ENCODE measurements around the gene PARVA. TPM values are rescaled to one million over a fixed set of nuclear protein-coding genes. Genes with fewer than 3 reads are reported as not detected.

PARVA gene
- total RNA-seq, 1 donor from 2014 or later, result 45.9 TPM

DNA sequence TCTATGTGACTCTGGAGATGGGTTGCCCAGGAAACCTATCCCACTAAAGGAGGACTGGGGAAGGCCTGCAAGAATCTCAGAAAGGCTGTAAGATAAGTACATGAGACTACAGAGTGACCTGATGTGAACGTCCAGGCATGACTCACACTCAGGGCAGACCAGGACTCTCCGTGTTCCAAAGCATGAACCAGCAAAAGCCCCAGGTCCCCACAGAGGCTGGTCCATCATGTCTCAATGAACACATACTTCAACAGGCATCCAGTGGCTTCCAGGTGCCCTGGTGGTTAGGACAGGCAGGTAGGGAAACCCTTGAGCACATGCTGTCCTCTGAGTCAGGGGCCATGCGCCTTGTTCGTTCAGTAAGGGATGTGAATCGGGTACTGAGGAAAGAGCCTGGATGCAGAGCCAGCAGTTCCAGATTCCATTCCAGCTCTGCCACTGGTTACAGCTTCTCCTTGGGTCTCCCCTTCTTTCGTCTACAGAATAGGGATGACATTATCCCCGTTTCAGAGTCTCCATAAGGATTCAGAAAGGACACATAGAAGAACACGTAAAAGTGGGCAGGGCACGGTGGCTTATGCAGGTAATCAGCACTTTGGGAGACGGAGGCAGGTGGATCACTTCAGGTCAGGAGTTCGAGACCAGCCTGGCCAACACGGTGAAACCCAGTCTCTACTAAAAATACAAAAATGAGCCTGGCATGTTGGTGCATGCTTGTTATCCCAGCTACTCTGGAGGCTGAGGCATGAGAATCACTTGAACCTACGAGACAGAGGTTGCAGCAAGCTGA is 167.8 kb downstream of the PARVA start:
- no peak overlapping the region for H3K4me3 ChIP-seq (ENCODE audit: low read depth, low read length)
- DNase-seq (ENCODE audit: low read depth), result no peak
- TF ChIP-seq, protein P1, sequence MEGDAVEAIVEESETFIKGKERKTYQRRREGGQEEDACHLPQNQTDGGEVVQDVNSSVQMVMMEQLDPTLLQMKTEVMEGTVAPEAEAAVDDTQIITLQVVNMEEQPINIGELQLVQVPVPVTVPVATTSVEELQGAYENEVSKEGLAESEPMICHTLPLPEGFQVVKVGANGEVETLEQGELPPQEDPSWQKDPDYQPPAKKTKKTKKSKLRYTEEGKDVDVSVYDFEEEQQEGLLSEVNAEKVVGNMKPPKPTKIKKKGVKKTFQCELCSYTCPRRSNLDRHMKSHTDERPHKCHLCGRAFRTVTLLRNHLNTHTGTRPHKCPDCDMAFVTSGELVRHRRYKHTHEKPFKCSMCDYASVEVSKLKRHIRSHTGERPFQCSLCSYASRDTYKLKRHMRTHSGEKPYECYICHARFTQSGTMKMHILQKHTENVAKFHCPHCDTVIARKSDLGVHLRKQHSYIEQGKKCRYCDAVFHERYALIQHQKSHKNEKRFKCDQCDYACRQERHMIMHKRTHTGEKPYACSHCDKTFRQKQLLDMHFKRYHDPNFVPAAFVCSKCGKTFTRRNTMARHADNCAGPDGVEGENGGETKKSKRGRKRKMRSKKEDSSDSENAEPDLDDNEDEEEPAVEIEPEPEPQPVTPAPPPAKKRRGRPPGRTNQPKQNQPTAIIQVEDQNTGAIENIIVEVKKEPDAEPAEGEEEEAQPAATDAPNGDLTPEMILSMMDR (IDR thresholded peaks at IDR 0.05; ENCODE audit: insufficient read depth, low read length, poor library complexity, severe bottlenecking), result no peak

DNA sequence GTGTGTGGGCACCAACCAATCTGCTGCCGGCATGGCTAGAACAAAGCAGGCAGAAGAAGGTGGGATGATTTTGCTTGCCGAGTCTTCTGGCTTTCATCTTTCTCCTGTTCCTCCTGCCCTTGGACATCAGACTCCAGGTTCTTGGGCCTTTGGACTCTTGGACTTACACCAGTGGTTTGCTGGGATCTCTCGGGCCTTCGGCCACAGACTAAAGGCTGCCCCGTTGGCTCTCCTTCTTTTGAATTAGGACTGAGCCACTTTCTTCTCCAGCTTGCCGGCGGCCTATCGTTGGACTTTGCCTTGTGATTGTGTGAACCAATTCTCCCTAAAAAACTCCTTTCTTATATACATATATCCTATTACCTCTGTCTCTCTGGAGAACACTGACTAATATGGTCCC is 168.8 kb downstream of the PARVA start:
- no peaks in the 10 kb centered on the region for H3K36me3 ChIP-seq (ENCODE audit: control insufficient read depth, insufficient read depth, low read length)
- no peak overlapping the region for H3K4me3 ChIP-seq (ENCODE audit: low read depth, low read length)
- TF ChIP-seq, protein P1 (IDR thresholded peaks at IDR 0.05; ENCODE audit: insufficient read depth, low read length, poor library complexity, severe bottlenecking), result no peak
- H3K27me3 ChIP-seq (ENCODE audit: control insufficient read depth, insufficient read depth, low read length), result no peaks in the 10 kb centered on the region
- DNase-seq (ENCODE audit: low read depth), result no peak

More for the DNA sequence above, 167.8 kb downstream of the PARVA start:
- H3K27me3 ChIP-seq (ENCODE audit: control insufficient read depth, insufficient read depth, low read length), result no peaks in the 10 kb centered on the region
- H3K36me3 ChIP-seq (ENCODE audit: control insufficient read depth, insufficient read depth, low read length), result no peaks in the 10 kb centered on the region

DNA sequence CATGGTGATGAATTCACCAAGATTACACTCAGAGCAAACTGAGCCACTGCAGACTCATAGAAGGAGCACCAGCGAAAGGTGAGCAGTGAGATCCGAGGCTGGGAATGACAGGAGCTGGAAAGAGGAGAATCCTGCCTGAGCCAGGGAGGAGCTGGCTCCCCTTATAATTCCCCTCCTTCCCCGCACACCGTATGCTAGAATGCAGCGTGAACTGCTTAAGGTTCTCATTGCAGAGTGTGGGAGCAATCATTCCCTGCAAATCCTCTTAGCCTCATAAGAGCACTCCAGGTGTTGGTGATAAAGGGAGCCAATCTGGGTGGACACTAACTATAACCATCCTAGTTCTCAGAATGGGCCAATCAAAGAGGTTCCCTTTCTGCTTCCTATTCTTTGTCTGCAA is 169.3 kb downstream of the PARVA start:
- Histone ChIP-seq H3K4me3 (ENCODE audit: low read depth, low read length) (no peak overlapping the region), H3K36me3 (ENCODE audit: control insufficient read depth, insufficient read depth, low read length) (no peaks in the 10 kb centered on the region), H3K27me3 (ENCODE audit: control insufficient read depth, insufficient read depth, low read length) (no peaks in the 10 kb centered on the region)
- DNase-seq (ENCODE audit: low read depth), result no peak
- TF ChIP-seq, protein P1 (IDR thresholded peaks at IDR 0.05; ENCODE audit: insufficient read depth, low read length, poor library complexity, severe bottlenecking), result no peak

DNA sequence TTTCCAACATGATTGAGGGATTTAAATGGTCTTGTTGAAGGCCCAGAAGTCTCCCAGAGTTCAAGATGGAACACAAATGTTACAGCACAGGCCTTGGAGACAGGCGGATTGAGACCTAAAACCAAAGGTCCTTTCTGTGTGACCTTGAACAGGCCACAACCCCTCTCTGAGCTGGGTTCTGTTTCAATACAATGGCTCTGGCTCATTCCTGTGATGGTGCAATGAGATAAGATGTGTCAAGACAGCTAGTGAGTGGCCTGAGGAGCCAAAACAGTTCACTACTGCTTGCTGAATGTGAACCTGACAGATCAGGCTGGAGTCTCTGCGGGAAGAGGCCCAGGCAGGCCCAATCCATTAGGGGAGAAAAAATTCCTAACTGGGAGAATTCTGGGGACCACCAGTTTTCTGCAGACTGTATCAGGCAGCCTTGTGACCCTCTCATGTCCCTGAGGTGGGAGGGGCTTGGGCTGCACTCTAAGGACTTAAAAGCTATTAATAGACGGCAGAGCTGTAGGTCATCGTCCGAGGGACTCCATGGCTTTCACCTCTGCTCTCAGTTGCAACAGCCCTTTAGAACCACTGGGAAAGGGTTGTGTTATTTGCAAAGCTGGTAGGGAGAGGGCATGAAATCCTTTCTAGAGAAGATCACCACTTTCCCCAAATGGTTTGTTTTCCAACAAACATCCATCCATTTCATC is 170.7 kb downstream of the PARVA start:
- H3K4me3 ChIP-seq (ENCODE audit: low read depth, low read length), result no peak overlapping the region
- H3K36me3 ChIP-seq (ENCODE audit: control insufficient read depth, insufficient read depth, low read length), result no peaks in the 10 kb centered on the region
- H3K27me3 ChIP-seq (ENCODE audit: control insufficient read depth, insufficient read depth, low read length), result no peaks in the 10 kb centered on the region
- TF ChIP-seq, protein P1 (IDR thresholded peaks at IDR 0.05; ENCODE audit: insufficient read depth, low read length, poor library complexity, severe bottlenecking), result no peak
- no peak for DNase-seq (ENCODE audit: low read depth)

DNA sequence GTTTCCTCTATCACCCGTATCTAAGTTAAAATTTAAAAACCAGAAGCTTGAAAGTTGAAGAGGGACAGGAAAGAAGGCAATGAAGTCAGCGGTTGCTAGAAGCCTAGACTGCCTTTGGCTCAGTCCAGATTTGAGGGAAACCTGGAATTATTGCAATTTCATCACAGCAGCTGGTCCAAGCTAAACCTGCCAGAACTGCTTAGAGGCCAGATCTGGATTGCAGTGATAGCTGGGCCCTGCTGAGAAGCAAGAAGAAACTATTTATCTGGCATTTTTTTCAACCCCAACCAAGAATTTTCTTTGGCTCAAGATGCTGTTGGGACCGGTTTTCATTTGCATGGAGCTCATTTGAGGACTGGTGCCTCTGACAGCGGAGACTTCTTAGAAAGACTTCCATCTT is 175.3 kb downstream of the PARVA start:
- TF ChIP-seq, protein P1 (IDR thresholded peaks at IDR 0.05; ENCODE audit: insufficient read depth, low read length, poor library complexity, severe bottlenecking), result no peak
- Histone ChIP-seq H3K36me3 (ENCODE audit: control insufficient read depth, insufficient read depth, low read length) (no peaks in the 10 kb centered on the region), H3K4me3 (ENCODE audit: low read depth, low read length) (no peak overlapping the region), H3K27me3 (ENCODE audit: control insufficient read depth, insufficient read depth, low read length) (no peaks in the 10 kb centered on the region)
- DNase-seq (ENCODE audit: low read depth), result no peak
